CD4-positive, alpha-beta T cell treated with Interleukin-15 for 1 hour (primary cell): ENCODE data around the gene ALKBH6.
"Not testable (repeated sequence)": the region's sequence is repeated elsewhere in the genome, so short reads cannot be mapped to it uniquely, and the experiment has no call there.

Experiments used
- DNase-seq: peaks from one replicate; pipeline ENCODE4 v3.0.0-alpha.2; 2020

The ALKBH6 gene

DNA sequence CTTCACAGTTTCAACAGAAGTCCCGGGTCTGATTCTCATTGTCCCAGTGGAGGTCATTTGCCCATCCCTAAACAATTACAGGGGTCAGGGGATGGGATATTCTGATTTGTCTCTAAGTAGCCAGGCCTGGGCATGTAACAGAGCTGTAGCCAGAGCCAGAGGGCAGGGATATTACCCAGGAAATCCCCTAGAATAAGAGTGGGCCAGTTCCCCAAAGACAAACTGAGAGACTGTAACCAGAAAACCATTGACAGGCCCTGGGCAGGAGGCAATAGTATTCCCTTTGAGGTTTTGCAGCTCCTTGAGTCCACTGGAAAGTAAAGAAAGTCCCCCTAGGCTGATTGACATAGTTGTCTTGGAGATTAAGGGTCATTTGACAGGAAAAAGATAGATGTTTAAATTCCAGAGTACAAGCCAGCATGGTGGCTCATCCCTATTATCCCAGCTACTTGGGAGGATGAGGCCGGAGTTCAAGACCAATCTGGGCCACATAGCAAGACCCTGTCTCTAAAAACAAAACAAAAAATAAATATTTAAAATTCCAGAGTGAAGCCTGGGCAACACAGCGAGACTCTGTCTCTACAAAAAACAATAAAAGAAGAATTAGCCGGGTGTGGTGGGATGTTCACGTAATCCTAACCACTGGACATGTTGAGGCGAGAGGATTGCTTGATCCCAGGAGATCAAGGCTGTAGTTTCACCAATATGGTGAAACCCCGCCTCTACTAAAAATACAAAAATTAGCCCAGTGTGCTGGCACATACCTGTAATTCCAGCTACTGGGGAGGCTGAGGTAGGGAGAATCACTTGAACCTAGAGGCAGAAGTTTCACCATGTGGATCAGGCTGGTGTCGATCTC lies 20.9 kb downstream of the ALKBH6 start:
- no peak for DNase-seq

- DNase-seq = no peak
Observed at GRCh38 chr19:35991731-35992450, 22.1 kb downstream of the ALKBH6 start.

GRCh38 chr19:35990771-35991730 lies 23.0 kb downstream of the ALKBH6 start:
- no peak for DNase-seq

DNA sequence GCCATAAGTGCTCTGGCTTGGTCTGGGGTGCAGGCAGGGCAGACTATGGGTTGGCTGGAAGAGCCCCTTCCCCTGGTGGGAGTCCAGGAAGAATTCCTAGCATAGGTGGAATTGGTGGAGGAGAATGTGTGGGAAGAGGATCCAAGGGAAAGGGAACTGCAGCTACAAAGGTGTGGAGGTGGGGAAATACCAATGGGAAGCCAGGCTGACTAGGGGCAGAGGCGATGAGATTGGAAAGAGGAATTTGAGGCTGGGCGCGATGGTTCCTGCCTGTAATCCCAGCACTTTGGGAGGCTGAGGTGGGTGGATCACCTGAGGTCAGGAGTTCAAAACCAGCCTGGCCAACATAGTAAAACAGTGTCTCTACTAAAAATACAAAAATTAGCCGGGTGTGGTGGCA lies 23.9 kb downstream of the ALKBH6 start:
- no peak for DNase-seq

DNA sequence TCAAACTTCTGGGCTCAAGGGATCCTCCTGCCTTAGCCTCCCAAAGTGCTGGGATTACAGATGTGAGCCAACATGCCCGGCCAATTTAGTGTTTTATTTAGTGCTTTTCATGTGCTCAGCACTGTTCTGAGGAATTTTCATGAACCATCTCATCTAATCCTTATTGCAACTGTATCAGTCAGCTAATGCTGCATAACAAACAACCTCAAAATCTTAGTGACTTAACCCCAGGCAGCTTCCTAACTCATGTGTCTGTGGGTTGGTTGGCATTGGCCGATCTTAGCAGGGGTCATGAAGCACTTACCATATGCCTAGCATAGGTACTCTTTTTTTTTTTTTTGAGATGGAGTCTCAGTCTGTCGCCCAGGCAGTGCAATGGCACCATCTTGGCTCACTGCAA lies 25.2 kb downstream of the ALKBH6 start:
- DNase-seq = no peak

DNA sequence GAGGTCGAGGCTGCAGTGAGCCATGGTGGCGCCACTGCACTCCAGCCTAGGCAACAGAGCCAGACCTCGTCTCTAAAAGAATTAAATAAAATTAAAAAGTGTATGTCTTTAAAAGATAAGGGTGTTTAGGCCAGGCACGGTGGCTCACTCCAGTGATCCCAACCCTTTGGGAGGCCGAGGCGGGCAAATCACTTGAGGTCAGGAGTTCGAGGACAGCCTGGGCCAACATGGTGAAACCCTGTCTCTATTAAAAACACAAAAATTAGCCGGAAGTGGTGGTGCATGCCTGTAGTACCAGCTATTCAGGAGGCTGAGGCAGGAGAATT lies 26.5 kb downstream of the ALKBH6 start:
- no peak for DNase-seq

GRCh38 chr19:35986664-35987570 lies 27.1 kb downstream of the ALKBH6 start:
- peak; percentile 41 for DNase-seq

DNA sequence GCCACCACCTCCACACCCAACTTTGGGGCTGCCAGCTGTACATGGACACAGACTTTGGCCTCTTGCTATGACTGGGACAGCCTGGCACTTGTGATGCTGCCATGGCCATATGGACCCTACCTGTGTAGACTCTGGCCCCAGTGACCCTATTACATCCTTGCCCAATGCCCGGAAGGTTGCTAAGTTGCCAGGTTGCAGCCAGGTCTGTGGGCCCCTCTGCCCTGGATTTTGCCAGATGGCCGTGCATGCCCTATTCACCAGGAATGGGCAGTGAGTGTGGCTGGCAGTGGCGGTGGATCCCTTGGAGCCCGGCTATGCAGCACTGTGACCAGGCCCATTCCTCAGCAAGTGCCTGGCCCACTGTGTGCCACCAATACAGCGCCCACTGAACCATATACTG lies 27.9 kb downstream of the ALKBH6 start:
- no peak for DNase-seq

GRCh38 chr19:35983177-35983576 lies 30.8 kb downstream of the ALKBH6 start:
- DNase-seq = no peak

DNA sequence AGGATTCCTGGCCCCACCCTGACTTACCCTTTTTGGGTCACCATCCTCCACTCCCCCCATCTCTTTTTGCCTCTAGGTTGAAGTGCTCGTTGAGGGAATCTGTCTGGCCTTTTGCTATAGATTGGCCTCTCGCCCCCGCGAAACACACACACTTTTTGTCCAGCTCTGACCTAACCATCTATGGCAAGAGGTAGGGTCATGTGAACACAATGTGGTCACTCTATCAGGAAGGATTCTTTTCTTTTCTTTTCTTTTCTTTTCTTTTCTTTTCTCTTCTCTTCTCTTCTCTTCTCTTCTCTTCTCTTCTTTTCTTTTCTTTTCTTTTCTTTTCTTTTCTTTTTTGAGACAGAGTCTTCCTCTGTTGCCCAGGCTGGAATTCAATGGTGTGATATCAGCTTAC lies 33.0 kb downstream of the ALKBH6 start:
- DNase-seq = not testable (repeated sequence)

DNA sequence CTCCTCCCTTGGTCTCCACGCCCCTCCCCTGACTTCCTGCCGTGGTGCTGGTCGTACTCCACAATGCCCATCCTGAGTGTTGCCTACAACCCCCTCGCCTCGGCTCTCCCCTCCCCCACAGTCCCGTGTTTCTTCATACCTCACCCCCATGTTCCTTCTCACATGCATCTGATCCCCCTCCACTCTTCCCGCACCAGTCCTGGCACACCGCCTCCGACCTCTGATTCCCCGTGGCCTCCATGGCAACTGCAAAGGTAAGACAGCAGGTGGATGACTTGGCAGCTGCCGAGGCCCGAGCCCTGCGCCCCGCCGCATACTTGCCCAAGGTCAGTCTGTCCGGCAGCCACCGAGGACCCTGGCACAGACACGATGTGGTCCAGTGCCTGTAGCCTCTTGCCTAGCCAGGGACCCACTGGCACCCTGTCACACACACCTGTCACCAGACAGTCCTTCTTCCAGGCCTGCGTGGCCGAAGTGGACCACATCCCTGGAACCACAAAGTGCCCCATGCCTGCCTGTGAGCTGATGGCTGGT lies 35.1 kb downstream of the ALKBH6 start:
- DNase-seq = no peak

- no peak for DNase-seq
Observed at GRCh38 chr19:35978271-35978670, 35.7 kb downstream of the ALKBH6 start.

DNA sequence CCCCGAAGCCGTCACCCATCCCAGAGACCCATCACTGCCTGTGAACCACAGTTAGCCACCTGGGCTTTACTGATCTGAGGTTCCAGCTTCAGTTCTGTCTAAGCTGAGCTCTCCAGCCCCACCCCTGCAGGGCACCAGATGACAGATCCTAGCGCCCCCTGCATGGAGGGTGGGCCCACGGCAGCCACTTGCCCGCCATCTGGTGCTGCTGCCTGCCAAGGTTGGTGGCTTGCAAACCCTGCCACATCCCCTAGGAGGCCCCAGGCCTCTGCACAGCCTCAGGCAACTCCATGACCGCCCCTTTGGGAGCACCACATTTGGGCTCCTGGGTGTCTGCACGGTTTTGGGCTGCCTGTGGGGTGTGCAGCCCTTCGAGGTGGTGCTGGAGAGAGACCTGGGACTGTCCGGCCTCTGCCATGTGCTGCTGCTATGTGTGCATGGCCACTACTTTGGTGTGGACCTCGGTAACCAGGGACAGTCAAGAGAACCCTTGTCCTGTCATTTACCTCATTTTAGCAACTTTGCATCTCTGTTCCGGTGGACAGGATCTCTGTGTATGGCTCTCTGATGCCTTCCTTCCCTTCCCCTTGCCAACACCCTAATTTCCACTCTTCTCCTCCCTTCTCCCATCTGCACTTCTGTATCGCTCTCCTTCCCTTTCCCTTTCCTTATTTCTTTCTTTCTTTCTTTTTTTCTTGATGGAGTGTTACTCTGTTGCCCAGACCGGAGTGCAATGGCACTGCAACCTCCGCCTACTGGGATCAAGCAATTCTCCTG lies 36.4 kb downstream of the ALKBH6 start:
- no peak for DNase-seq

- no peak for DNase-seq
Observed at GRCh38 chr19:35975608-35976214, 38.3 kb downstream of the ALKBH6 start.

DNA sequence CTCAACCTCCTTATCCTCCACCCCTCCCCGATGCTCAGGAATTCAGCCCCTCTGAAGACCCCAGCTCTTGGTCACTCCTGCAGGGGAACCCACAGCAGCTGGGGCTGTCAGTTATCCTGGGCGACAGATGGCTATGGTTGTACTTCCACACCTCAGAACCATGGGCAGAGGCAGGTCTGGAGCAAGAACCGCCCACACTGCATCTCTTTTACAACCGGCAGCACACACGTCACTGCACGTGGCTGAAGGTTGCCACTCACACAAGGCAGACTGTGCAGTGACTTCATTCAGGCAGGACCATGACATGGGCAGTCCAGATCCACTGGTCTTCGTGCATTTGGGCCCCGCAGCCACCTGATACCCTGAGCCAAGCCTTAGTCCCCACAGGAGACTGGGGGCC lies 40.5 kb downstream of the ALKBH6 start:
- no peak for DNase-seq

- no peak for DNase-seq
Observed at GRCh38 chr19:35966771-35967170, 47.2 kb downstream of the ALKBH6 start.

- no peak for DNase-seq
Observed at GRCh38 chr19:35963514-35963913, 50.5 kb downstream of the ALKBH6 start.

DNA sequence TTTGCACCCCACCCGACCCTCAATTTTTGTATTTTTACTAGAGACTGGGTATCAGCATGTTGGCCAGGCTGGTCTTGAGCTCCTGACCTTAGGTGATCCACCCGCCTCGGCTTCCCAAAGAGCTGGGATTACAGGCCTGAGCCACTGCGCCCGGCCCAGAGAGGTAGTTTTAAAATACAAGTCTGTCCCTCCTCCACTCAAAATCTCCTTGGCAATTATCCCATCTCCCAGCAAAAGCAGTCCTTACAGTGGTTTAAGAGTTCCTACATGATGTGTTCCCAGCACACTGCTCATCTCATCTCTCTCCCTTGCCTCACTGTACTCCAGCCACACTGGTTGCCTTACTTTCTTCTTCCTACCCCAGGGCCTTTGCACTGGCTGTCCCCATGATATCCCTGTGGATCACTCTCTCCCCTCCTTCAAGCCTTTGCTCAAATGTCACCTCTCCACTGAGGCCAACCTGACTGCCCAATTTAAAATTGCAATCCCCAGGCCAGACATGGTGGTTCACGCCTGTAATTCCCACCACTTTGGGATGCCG lies 53.5 kb downstream of the ALKBH6 start:
- DNase-seq = no peak

DNA sequence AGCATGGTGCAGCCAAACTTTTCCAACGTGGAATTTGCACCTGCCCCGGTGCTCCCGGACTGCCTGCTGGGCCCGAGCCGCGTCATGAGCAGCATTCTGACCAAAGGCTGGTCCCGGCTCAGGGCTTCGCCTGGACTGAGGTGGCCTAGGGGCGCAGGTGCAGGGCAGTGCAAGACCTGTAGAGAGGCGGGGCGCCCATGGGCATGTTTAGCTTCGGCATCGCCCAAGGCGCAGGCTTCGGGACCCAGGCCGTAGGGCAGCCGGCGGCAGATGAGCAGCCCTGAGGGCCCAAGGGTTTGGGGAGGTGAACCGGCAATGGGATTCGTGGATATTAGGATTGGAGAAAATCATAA lies 54.1 kb downstream of the ALKBH6 start:
- no peak for DNase-seq
